T-cell (primary cell): ENCODE measurements around the gene SERPINB8. TPM values are rescaled to one million over a fixed set of nuclear protein-coding genes. Genes with fewer than 3 reads are reported as not detected.
"Not testable (repeated sequence)": the region's sequence is repeated elsewhere in the genome, so short reads cannot be mapped to it uniquely, and the experiment has no call there.

Experiments used
- ATAC-seq, 4 experiments: fragments of 200-7000 bp in 3 of 4; fragments of 150-1000 bp in 1 of 4; cut with Tn5 transposase; replicated peaks in 1 of 4; 1 replicate in 3 of 4; 2 replicates in 1 of 4; pipeline ENCODE4 v1.10.0; 2021; ENCODE audit warnings: moderate library complexity in 3 of 4, mild to moderate bottlenecking in 2 of 4, moderate number of reproducible peaks in 1 of 4
- CTCF ChIA-PET, 2 donors: fragments of 300-600 bp; sonication (Branson Sonifier 250); formaldehyde crosslinking; loops; one replicate each; lab custom pipeline; 2022; ENCODE audit warnings: antibody characterized with exemption in 2 of 2; lab: Charles Lee
- POLR2A ChIA-PET, 2 donors: fragments of 300-600 bp; sonication (Branson Sonifier 250); formaldehyde crosslinking; loops; one replicate each; lab custom pipeline; 2022; ENCODE audit warnings: antibody characterized with exemption in 2 of 2; lab: Charles Lee
- DNase-seq, 35 experiments: peaks; one replicate each; pipeline versions ENCODE4 v3.0.0 to v3.0.0-alpha.2; 2013 to 2023
- H3K27ac ChIP-seq: one replicate; pipeline ENCODE4 v1.5.1; 2013; ENCODE audit warnings: low read length
- H3K27me3 ChIP-seq, 2 experiments: replicated peaks in 1 of 2; 1 replicate in 1 of 2; 2 replicates in 1 of 2; pipeline versions ENCODE4 v1.6.1 to v1.7.0; 2013; ENCODE audit warnings: low read length in 1 of 2, mixed read lengths in 1 of 2; ENCODE audit not compliant: control insufficient read depth in 2 of 2, insufficient read depth in 2 of 2; ENCODE audit errors: extremely low read depth in 1 of 2
- H3K36me3 ChIP-seq, 2 donors: 1 replicate in 1 of 2; 2 replicates in 1 of 2; pipeline versions ENCODE4 v1.6.1 to v1.7.0; 2013; ENCODE audit warnings: low read length in 1 of 2; ENCODE audit not compliant: control insufficient read depth in 2 of 2, insufficient read depth in 1 of 2; ENCODE audit errors: extremely low read depth in 1 of 2
- H3K4me1 ChIP-seq, 2 experiments: 1 replicate in 1 of 2; 2 replicates in 1 of 2; pipeline versions ENCODE4 v1.6.1 to v1.7.0; 2013; ENCODE audit warnings: low read length in 2 of 2, mixed read lengths in 1 of 2; ENCODE audit not compliant: insufficient read depth in 2 of 2, control insufficient read depth in 1 of 2; ENCODE audit errors: extremely low read depth in 1 of 2
- H3K4me3 ChIP-seq, 2 donors: 1 replicate in 1 of 2; 2 replicates in 1 of 2; pipeline versions ENCODE4 v1.5.1 to v1.7.0; 2013; ENCODE audit warnings: mild to moderate bottlenecking in 2 of 2, low read length in 1 of 2, moderate library complexity in 1 of 2; ENCODE audit not compliant: control insufficient read depth in 1 of 2; ENCODE audit errors: extremely low read depth in 1 of 2
- H3K9me3 ChIP-seq: 2 replicates; pipeline ENCODE4 v1.7.0; 2013
- H3K27ac Mint-ChIP-seq, 2 donors: one replicate each; pipeline ENCODE4 v1.8.0; 2020 to 2021; ENCODE audit warnings: mild to moderate bottlenecking in 2 of 2, mixed read lengths in 2 of 2
- H3K27me3 Mint-ChIP-seq, 2 donors: one replicate each; pipeline ENCODE4 v1.8.0; 2021 to 2022; ENCODE audit warnings: mixed read lengths in 2 of 2
- H3K36me3 Mint-ChIP-seq: one replicate; pipeline ENCODE4 v1.8.0; 2021; ENCODE audit warnings: mixed read lengths
- H3K4me1 Mint-ChIP-seq, 3 donors: one replicate each; pipeline ENCODE4 v1.8.0; 2020 to 2022; ENCODE audit warnings: mixed read lengths in 3 of 3, mild to moderate bottlenecking in 1 of 3
- H3K4me3 Mint-ChIP-seq, 3 donors: one replicate each; pipeline ENCODE4 v1.8.0; 2020 to 2022; ENCODE audit warnings: mild to moderate bottlenecking in 3 of 3, mixed read lengths in 3 of 3, moderate library complexity in 3 of 3
- H3K9me3 Mint-ChIP-seq, 3 donors: one replicate each; pipeline ENCODE4 v1.8.0; 2020 to 2022; ENCODE audit warnings: mixed read lengths in 3 of 3
- WGBS: methylation state at CpG from one replicate; pipeline ENCODE4 v1.1.5; 2013; ENCODE audit warnings: missing lambda C conversion rate; ENCODE audit not compliant: insufficient coverage; 5-methylcytosine and 5-hydroxymethylcytosine counted together
- total RNA-seq, 35 experiments: library from RNA in 6 of 35; stranded (reverse) in 6 of 35; fragments of 120-200 nt in 1 of 35; gene quantifications; one replicate each; pipeline versions ENCODE4 v1.2.1 to v1.2.4 and lab custom pipeline; 2013 to 2026

SERPINB8 gene
- total RNA-seq, 5 donors from 2014 or later (not counting 1 experiment from before 2014, with no cell fraction given): 14.4 to 19.9 (median 14.7) TPM

- ATAC-seq: peak; percentile 59 to 85 (median 79)
- peak overlapping the region in 2 of 3 donors; percentile 39 to 70 for H3K4me3 Mint-ChIP-seq
- H3K4me3 ChIP-seq: peak overlapping the region; percentile 61 to 72
- peaks cover 5 to 13% of the 10 kb centered on the region in 2 experiments for H3K4me1 ChIP-seq
- H3K27ac ChIP-seq: no peak overlapping the region
- H3K27me3 ChIP-seq: peaks cover 0 to 32% of the 10 kb centered on the region in 2 experiments
- peaks cover 0 to 5% (median 4%) of the 10 kb centered on the region in 3 donors for H3K4me1 Mint-ChIP-seq
- ChIA-PET CTCF (interaction anchor here (0.6 to 1.8 kb wide), 5 partner anchors 27 to 1767 kb away, joined by 3 to 7 read pairs (median 4); no protein-coding TSS in a partner anchor), POLR2A (interaction anchor here in 1 of 2 donors (0.6 kb wide), 1 partner anchor 76 kb away, joined by 3 read pairs; no protein-coding TSS in a partner anchor)
- H3K9me3 ChIP-seq: no peaks in the 10 kb centered on the region
- peak in 29 of 35 experiments; percentile 12 to 70 (median 29) for DNase-seq
- H3K36me3 Mint-ChIP-seq: no peaks in the 10 kb centered on the region
- H3K9me3 Mint-ChIP-seq: no peaks in the 10 kb centered on the region
- 2% methylated on average over 43 of the region's 54 CpGs for WGBS
- H3K27ac Mint-ChIP-seq: no peak overlapping the region
- no peaks in the 10 kb centered on the region for H3K36me3 ChIP-seq
- H3K27me3 Mint-ChIP-seq: peaks cover 9 to 18% of the 10 kb centered on the region in 2 donors
These were observed 33.5 kb upstream of the SERPINB8 start for GRCh38 chr18:63936156-63936931.

- Mint-ChIP-seq H3K27ac (no peak overlapping the region), H3K27me3 (peaks cover 15 to 23% of the 10 kb centered on the region in 2 donors), H3K36me3 (no peaks in the 10 kb centered on the region), H3K4me3 (no peak overlapping the region), H3K9me3 (no peaks in the 10 kb centered on the region), H3K4me1 (peaks cover 0 to 5% (median 4%) of the 10 kb centered on the region in 3 donors)
- Histone ChIP-seq H3K4me1 (peaks cover 5 to 13% of the 10 kb centered on the region in 2 experiments), H3K27me3 (peaks cover 0 to 32% of the 10 kb centered on the region in 2 experiments), H3K36me3 (no peaks in the 10 kb centered on the region), H3K9me3 (no peaks in the 10 kb centered on the region), H3K4me3 (peak overlapping the region; percentile 61 to 72), H3K27ac (no peak overlapping the region)
- POLR2A ChIA-PET: no interaction called here
- ATAC-seq (no peak), DNase-seq (no peak)
- WGBS: 54% methylated on average over 19 of the region's 19 CpGs
- CTCF ChIA-PET: interaction anchor here (0.6 to 1.8 kb wide), 5 partner anchors 26 to 1767 kb away, joined by 3 to 7 read pairs (median 4); no protein-coding TSS in a partner anchor
These were observed 32.9 kb upstream of the SERPINB8 start for GRCh38 chr18:63936932-63937393.

- peaks cover 0 to 5% (median 4%) of the 10 kb centered on the region in 3 donors for H3K4me1 Mint-ChIP-seq
- WGBS: 100% methylated on average over 8 of the region's 8 CpGs
- ATAC-seq: no peak
These were observed 29.9 kb upstream of the SERPINB8 start for GRCh38 chr18:63940008-63940407.

GRCh38 chr18:63940543-63941050, 29.3 kb upstream of the SERPINB8 start:
- 89% methylated on average over 17 of the region's 17 CpGs for WGBS
- H3K27ac ChIP-seq, H3K27ac Mint-ChIP-seq, H3K36me3 ChIP-seq, H3K9me3 ChIP-seq, H3K4me3 ChIP-seq, DNase-seq, H3K36me3 Mint-ChIP-seq, ATAC-seq, CTCF ChIA-PET, POLR2A ChIA-PET, H3K4me3 Mint-ChIP-seq, H3K9me3 Mint-ChIP-seq, H3K4me1 Mint-ChIP-seq: not testable (repeated sequence)
- H3K27me3 Mint-ChIP-seq: peaks cover 35 to 41% of the 10 kb centered on the region in 2 donors
- peaks cover 5 to 13% of the 10 kb centered on the region in 2 experiments for H3K4me1 ChIP-seq
- H3K27me3 ChIP-seq: peaks cover 0 to 32% of the 10 kb centered on the region in 2 experiments

More at GRCh38 chr18:63940008-63940407, 29.9 kb upstream of the SERPINB8 start:
- no peak overlapping the region for H3K4me3 ChIP-seq
- H3K4me1 ChIP-seq: peaks cover 5 to 13% of the 10 kb centered on the region in 2 experiments
- ChIA-PET CTCF (no interaction called here), POLR2A (no interaction called here)
- H3K9me3 ChIP-seq: no peaks in the 10 kb centered on the region
- no peak for DNase-seq
- Mint-ChIP-seq H3K27ac (no peak overlapping the region), H3K27me3 (peaks cover 38 to 40% of the 10 kb centered on the region in 2 donors), H3K9me3 (no peaks in the 10 kb centered on the region), H3K4me3 (no peak overlapping the region), H3K36me3 (no peaks in the 10 kb centered on the region)
- no peak overlapping the region for H3K27ac ChIP-seq
- H3K27me3 ChIP-seq: peaks cover 0 to 32% of the 10 kb centered on the region in 2 experiments
- no peaks in the 10 kb centered on the region for H3K36me3 ChIP-seq

- Mint-ChIP-seq H3K36me3 (no peaks in the 10 kb centered on the region), H3K27me3 (peaks cover 42 to 46% of the 10 kb centered on the region in 2 donors), H3K9me3 (peaks cover 0 to 6% (median 0%) of the 10 kb centered on the region in 3 donors), H3K4me1 (peaks cover 13 to 28% (median 26%) of the 10 kb centered on the region in 3 donors), H3K27ac (no peak overlapping the region), H3K4me3 (no peak overlapping the region)
- ATAC-seq: no peak
- H3K4me3 ChIP-seq: no peak overlapping the region
- no peaks in the 10 kb centered on the region for H3K36me3 ChIP-seq
- peaks cover 0 to 7% of the 10 kb centered on the region in 2 experiments for H3K4me1 ChIP-seq
- no peak for DNase-seq
- WGBS: no CpG with 5 or more reads among the region's 3 CpGs
- H3K27ac ChIP-seq: no peak overlapping the region
- H3K27me3 ChIP-seq: peaks cover 0 to 7% of the 10 kb centered on the region in 2 experiments
- H3K9me3 ChIP-seq: no peaks in the 10 kb centered on the region
- ChIA-PET CTCF (interaction anchor here in 1 of 2 donors (0.6 kb wide), 1 partner anchor 1859 kb away, joined by 3 read pairs; no protein-coding TSS in a partner anchor), POLR2A (no interaction called here)
These were observed 22.7 kb upstream of the SERPINB8 start for GRCh38 chr18:63947051-63947790.
